T-helper 1 cell treated with Interleukin-12 subunit alpha and Interleukin-12 subunit beta and Interleukin-4 antibody, amounts not matched to agents 30 μg/mL and 1 μg/mL, for 36 hours (primary cell): Measurements from ENCODE around the gene FNTB.
"Not testable (repeated sequence)": the region's sequence is repeated elsewhere in the genome, so short reads cannot be mapped to it uniquely, and the experiment has no call there.

ENCODE experiments used
- H3K27ac Mint-ChIP-seq: one replicate; pipeline ENCODE4 v1.8.0; 2021; ENCODE audit warnings: mild to moderate bottlenecking, mixed read lengths
- H3K27me3 Mint-ChIP-seq: one replicate; pipeline ENCODE4 v1.8.0; 2021; ENCODE audit warnings: low read depth, mixed read lengths
- H3K36me3 Mint-ChIP-seq: one replicate; pipeline ENCODE4 v1.8.0; 2021; ENCODE audit warnings: low read depth, mixed read lengths
- H3K4me1 Mint-ChIP-seq: one replicate; pipeline ENCODE4 v1.8.0; 2021; ENCODE audit warnings: low read depth, mixed read lengths
- H3K4me3 Mint-ChIP-seq: one replicate; pipeline ENCODE4 v1.8.0; 2021; ENCODE audit warnings: mild to moderate bottlenecking, moderate library complexity, mixed read lengths
- H3K9me3 Mint-ChIP-seq: one replicate; pipeline ENCODE4 v1.8.0; 2021; ENCODE audit warnings: mixed read lengths

Gene FNTB

GRCh38 chr14:65006261-65006721 lies 19.6 kb downstream of the FNTB start:
- Mint-ChIP-seq H3K27me3 (no peaks in the 10 kb centered on the region), H3K9me3 (no peaks in the 10 kb centered on the region), H3K27ac (no peak overlapping the region), H3K36me3 (peaks cover 20% of the 10 kb centered on the region), H3K4me1 (peaks cover 19% of the 10 kb centered on the region), H3K4me3 (no peak overlapping the region)

GRCh38 chr14:65007202-65007601 lies 20.5 kb downstream of the FNTB start:
- no peaks in the 10 kb centered on the region for H3K9me3 Mint-ChIP-seq
- H3K4me3 Mint-ChIP-seq: no peak overlapping the region
- peaks cover 19% of the 10 kb centered on the region for H3K4me1 Mint-ChIP-seq
- no peaks in the 10 kb centered on the region for H3K27me3 Mint-ChIP-seq
- H3K36me3 Mint-ChIP-seq: peaks cover 23% of the 10 kb centered on the region
- H3K27ac Mint-ChIP-seq: no peak overlapping the region

GRCh38 chr14:65010211-65010931 lies 23.7 kb downstream of the FNTB start:
- Mint-ChIP-seq H3K27ac (no peak overlapping the region), H3K36me3 (peaks cover 22% of the 10 kb centered on the region), H3K4me1 (peaks cover 6% of the 10 kb centered on the region), H3K4me3 (no peak overlapping the region), H3K9me3 (no peaks in the 10 kb centered on the region), H3K27me3 (no peaks in the 10 kb centered on the region)

- H3K27ac Mint-ChIP-seq: no peak overlapping the region
- no peak overlapping the region for H3K4me3 Mint-ChIP-seq
- no peaks in the 10 kb centered on the region for H3K9me3 Mint-ChIP-seq
- H3K27me3 Mint-ChIP-seq: no peaks in the 10 kb centered on the region
- H3K36me3 Mint-ChIP-seq: peaks cover 29% of the 10 kb centered on the region
- H3K4me1 Mint-ChIP-seq: peaks cover 4% of the 10 kb centered on the region
Measured at GRCh38 chr14:65011538-65011937, 24.8 kb downstream of the FNTB start.

GRCh38 chr14:65012353-65012752 lies 25.7 kb downstream of the FNTB start:
- Mint-ChIP-seq H3K4me3 (no peak overlapping the region), H3K36me3 (peaks cover 29% of the 10 kb centered on the region), H3K27me3 (no peaks in the 10 kb centered on the region), H3K27ac (no peak overlapping the region), H3K4me1 (peaks cover 4% of the 10 kb centered on the region), H3K9me3 (no peaks in the 10 kb centered on the region)

- H3K36me3 Mint-ChIP-seq: peaks cover 15% of the 10 kb centered on the region
- no peak overlapping the region for H3K4me3 Mint-ChIP-seq
- H3K9me3 Mint-ChIP-seq: no peaks in the 10 kb centered on the region
- no peaks in the 10 kb centered on the region for H3K27me3 Mint-ChIP-seq
- no peak overlapping the region for H3K27ac Mint-ChIP-seq
- no peaks in the 10 kb centered on the region for H3K4me1 Mint-ChIP-seq
Measured at GRCh38 chr14:65015391-65015790, 28.7 kb downstream of the FNTB start.

- H3K27me3 Mint-ChIP-seq: no peaks in the 10 kb centered on the region
- no peaks in the 10 kb centered on the region for H3K4me1 Mint-ChIP-seq
- H3K27ac Mint-ChIP-seq: no peak overlapping the region
- H3K4me3 Mint-ChIP-seq: no peak overlapping the region
- no peaks in the 10 kb centered on the region for H3K9me3 Mint-ChIP-seq
- H3K36me3 Mint-ChIP-seq: peaks cover 11% of the 10 kb centered on the region
Measured at GRCh38 chr14:65016471-65016870, 29.8 kb downstream of the FNTB start.

- H3K27me3 Mint-ChIP-seq: no peaks in the 10 kb centered on the region
- H3K27ac Mint-ChIP-seq: no peak overlapping the region
- H3K4me3 Mint-ChIP-seq: no peak overlapping the region
- H3K36me3 Mint-ChIP-seq: peaks cover 11% of the 10 kb centered on the region
- no peaks in the 10 kb centered on the region for H3K9me3 Mint-ChIP-seq
- no peaks in the 10 kb centered on the region for H3K4me1 Mint-ChIP-seq
Measured at GRCh38 chr14:65019944-65020566, 33.4 kb downstream of the FNTB start.

- Mint-ChIP-seq H3K4me1 (peaks cover 1% of the 10 kb centered on the region), H3K36me3 (peaks cover 18% of the 10 kb centered on the region)
Measured at GRCh38 chr14:65024957-65025356, 38.3 kb downstream of the FNTB start.

GRCh38 chr14:65025818-65026217 lies 39.1 kb downstream of the FNTB start:
- Mint-ChIP-seq H3K36me3 (peaks cover 18% of the 10 kb centered on the region), H3K4me1 (peaks cover 1% of the 10 kb centered on the region), H3K27ac (no peak overlapping the region), H3K9me3 (no peaks in the 10 kb centered on the region), H3K27me3 (no peaks in the 10 kb centered on the region), H3K4me3 (no peak overlapping the region)

More at GRCh38 chr14:65024957-65025356, 38.3 kb downstream of the FNTB start:
- H3K4me3 Mint-ChIP-seq: no peak overlapping the region
- no peak overlapping the region for H3K27ac Mint-ChIP-seq
- no peaks in the 10 kb centered on the region for H3K27me3 Mint-ChIP-seq
- H3K9me3 Mint-ChIP-seq: no peaks in the 10 kb centered on the region

GRCh38 chr14:65026526-65026925 lies 39.8 kb downstream of the FNTB start:
- Mint-ChIP-seq H3K9me3 (no peaks in the 10 kb centered on the region), H3K27me3 (no peaks in the 10 kb centered on the region), H3K4me3 (no peak overlapping the region), H3K36me3 (peaks cover 21% of the 10 kb centered on the region), H3K27ac (no peak overlapping the region), H3K4me1 (peaks cover 1% of the 10 kb centered on the region)

- Mint-ChIP-seq H3K4me3 (no peak overlapping the region), H3K36me3 (peaks cover 23% of the 10 kb centered on the region), H3K27ac (no peak overlapping the region), H3K4me1 (peaks cover 1% of the 10 kb centered on the region), H3K9me3 (no peaks in the 10 kb centered on the region), H3K27me3 (no peaks in the 10 kb centered on the region)
Measured at GRCh38 chr14:65027127-65027799, 40.6 kb downstream of the FNTB start.

GRCh38 chr14:65028937-65029336 lies 42.2 kb downstream of the FNTB start:
- H3K27me3 Mint-ChIP-seq: no peaks in the 10 kb centered on the region
- no peak overlapping the region for H3K27ac Mint-ChIP-seq
- H3K36me3 Mint-ChIP-seq: peaks cover 23% of the 10 kb centered on the region
- no peak overlapping the region for H3K4me3 Mint-ChIP-seq
- peaks cover 1% of the 10 kb centered on the region for H3K4me1 Mint-ChIP-seq
- no peaks in the 10 kb centered on the region for H3K9me3 Mint-ChIP-seq

- not testable (repeated sequence) for H3K27me3 Mint-ChIP-seq, H3K9me3 Mint-ChIP-seq, H3K4me3 Mint-ChIP-seq, H3K4me1 Mint-ChIP-seq, H3K27ac Mint-ChIP-seq
- H3K36me3 Mint-ChIP-seq: peaks cover 32% of the 10 kb centered on the region
Measured at GRCh38 chr14:65031321-65031720, 44.6 kb downstream of the FNTB start.

GRCh38 chr14:65032319-65032718 lies 45.6 kb downstream of the FNTB start:
- Mint-ChIP-seq H3K9me3 (no peaks in the 10 kb centered on the region), H3K4me3 (no peak overlapping the region), H3K4me1 (no peaks in the 10 kb centered on the region), H3K36me3 (peaks cover 28% of the 10 kb centered on the region), H3K27ac (peak overlapping the region; percentile 13), H3K27me3 (no peaks in the 10 kb centered on the region)
